ENCODE results near the gene ADARB2.
A peak's percentile ranks its signal among the peaks of the same experiment; 100 is the strongest.

The ADARB2 gene

GRCh38 chr10:1502451-1502850 lies 234.9 kb downstream of the ADARB2 start:
- Mint-ChIP-seq H3K27me3 (peaks cover 4% of the 10 kb centered on the region), H3K36me3 (no peaks in the 10 kb centered on the region), H3K27ac (no peak overlapping the region), H3K4me3 (no peak overlapping the region), H3K4me1 (peaks cover 9% of the 10 kb centered on the region), H3K9me3 (no peaks in the 10 kb centered on the region)
- ATAC-seq (ENCODE audit: low read depth) (no peak), DNase-seq (ENCODE audit: low spot score in 2 of 2) (no peak)

DNA sequence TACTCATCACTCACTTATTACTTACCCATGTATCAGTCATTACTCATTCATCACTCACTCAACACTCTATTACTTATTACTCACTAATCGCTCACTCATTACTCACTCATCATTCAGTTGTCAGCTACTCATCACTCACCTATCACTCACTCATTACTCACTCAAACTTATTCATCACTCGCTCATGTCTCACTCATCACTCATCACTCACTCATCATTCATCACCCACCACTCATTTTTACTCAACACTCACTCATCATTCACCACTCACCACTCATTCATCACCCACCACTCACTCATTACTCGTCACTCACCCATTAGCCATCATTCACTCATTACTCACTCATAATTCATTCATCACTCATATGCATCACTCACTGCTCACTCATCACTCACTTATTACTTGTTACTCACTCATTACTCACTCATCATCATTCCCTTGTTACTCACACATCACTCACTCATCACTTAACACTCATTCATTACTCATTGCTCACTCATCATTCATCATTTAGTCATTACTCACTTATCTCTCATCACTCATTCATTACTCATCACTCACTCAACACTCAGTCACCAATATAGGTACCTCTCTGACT lies 237.9 kb downstream of the ADARB2 start:
- H3K27ac Mint-ChIP-seq, result no peak overlapping the region

DNA sequence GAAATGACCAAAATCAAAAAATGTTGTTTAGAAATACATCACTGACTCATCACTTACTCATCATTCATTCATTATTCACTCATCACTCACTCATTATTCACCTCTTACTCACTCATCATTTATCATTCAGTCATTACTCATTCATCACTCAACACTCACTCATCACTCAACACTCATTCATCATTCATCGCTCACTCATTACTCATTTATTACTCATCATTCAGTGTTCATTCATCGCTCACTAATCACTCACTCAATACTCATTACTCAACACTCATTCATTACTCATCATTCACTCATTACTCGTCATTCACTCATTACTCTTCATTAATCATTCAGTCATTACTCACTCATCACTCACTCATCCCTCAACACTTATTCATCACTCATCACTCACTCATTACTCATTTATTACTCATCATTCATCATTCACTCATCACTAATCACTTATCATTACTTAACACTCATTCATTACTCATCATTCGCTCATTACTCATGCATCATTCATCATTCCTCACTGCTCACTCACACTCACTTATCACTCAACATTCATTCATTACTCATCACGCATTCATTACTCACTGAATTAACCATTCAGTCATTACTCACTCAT lies 238.5 kb downstream of the ADARB2 start:
- DNase-seq (ENCODE audit: low spot score in 2 of 2) (no peak), ATAC-seq (ENCODE audit: low read depth) (no peak)
- Mint-ChIP-seq H3K4me3 (no peak overlapping the region), H3K4me1 (no peaks in the 10 kb centered on the region), H3K27ac (no peak overlapping the region), H3K36me3 (no peaks in the 10 kb centered on the region), H3K9me3 (no peaks in the 10 kb centered on the region), H3K27me3 (no peaks in the 10 kb centered on the region)

More for the DNA sequence above, 237.9 kb downstream of the ADARB2 start:
- H3K4me1 Mint-ChIP-seq, result no peaks in the 10 kb centered on the region
- H3K27me3 Mint-ChIP-seq, result no peaks in the 10 kb centered on the region
- no peak for DNase-seq (ENCODE audit: low spot score in 2 of 2)
- H3K4me3 Mint-ChIP-seq, result no peak overlapping the region
- no peaks in the 10 kb centered on the region for H3K36me3 Mint-ChIP-seq
- no peak for ATAC-seq (ENCODE audit: low read depth)
- H3K9me3 Mint-ChIP-seq, result no peaks in the 10 kb centered on the region

DNA sequence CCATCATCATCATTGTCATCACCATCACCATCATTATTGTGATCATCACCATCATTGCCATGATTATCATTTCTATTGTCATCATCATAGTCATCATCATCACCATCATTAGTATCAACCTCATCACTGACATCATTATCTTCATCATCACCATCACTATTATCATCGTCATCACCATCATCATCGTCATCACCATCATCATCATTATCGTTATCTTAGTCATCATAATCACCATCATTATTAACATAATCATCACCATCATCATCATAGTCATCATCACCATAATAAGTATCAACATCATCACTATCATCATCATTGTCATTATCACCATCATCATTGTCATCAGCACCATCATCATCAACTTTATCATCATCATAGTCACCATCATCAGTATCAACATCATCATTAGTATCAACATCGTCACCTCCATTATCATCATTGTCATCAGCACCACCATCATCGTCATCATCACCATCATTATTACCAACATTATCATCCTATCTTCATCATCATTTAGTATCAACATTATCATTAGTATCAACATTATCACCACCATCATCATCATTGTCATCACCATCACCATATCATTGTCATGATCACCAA lies 241.3 kb downstream of the ADARB2 start:
- DNase-seq (ENCODE audit: low spot score in 2 of 2) (no peak), ATAC-seq (ENCODE audit: low read depth) (no peak)
- no peak overlapping the region for H3K4me3 Mint-ChIP-seq
- H3K36me3 Mint-ChIP-seq, result no peaks in the 10 kb centered on the region
- H3K9me3 Mint-ChIP-seq, result no peaks in the 10 kb centered on the region
- no peaks in the 10 kb centered on the region for H3K27me3 Mint-ChIP-seq
- H3K27ac Mint-ChIP-seq, result no peak overlapping the region
- peaks cover 6% of the 10 kb centered on the region for H3K4me1 Mint-ChIP-seq

DNA sequence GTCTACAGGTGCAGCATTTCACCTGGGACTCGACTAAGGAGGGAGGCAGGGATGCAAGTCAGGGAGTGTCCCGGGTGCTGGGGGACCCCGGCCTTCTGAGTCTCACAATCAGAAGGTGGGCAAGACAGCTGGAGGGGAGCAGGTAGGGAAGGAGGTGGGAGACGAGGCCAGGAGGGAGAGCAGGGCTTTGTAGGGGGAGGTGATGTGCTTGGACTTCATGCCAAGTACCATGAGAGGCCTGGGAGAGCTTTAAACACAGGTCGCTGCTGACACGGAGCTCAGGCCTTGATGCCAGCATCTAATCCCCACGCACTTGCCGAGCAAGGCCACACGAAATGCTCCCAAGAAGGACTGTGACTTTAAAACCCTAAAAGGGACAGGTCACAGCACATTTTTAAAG lies 244.7 kb downstream of the ADARB2 start:
- H3K9me3 Mint-ChIP-seq, result no peaks in the 10 kb centered on the region
- no peaks in the 10 kb centered on the region for H3K27me3 Mint-ChIP-seq
- H3K4me3 Mint-ChIP-seq, result no peak overlapping the region
- H3K27ac Mint-ChIP-seq, result no peak overlapping the region
- no peak for ATAC-seq (ENCODE audit: low read depth)
- peaks cover 27% of the 10 kb centered on the region for H3K4me1 Mint-ChIP-seq
- no peaks in the 10 kb centered on the region for H3K36me3 Mint-ChIP-seq
- no peak for DNase-seq (ENCODE audit: low spot score in 2 of 2)

GRCh38 chr10:1491901-1492300 lies 245.4 kb downstream of the ADARB2 start:
- H3K4me1 Mint-ChIP-seq, result peaks cover 32% of the 10 kb centered on the region
- peak overlapping the region; percentile 6 for H3K27ac Mint-ChIP-seq
- ATAC-seq (ENCODE audit: low read depth) (peak; percentile 28), DNase-seq (ENCODE audit: low spot score in 2 of 2) (no peak)
- no peaks in the 10 kb centered on the region for H3K27me3 Mint-ChIP-seq
- H3K4me3 Mint-ChIP-seq, result no peak overlapping the region
- H3K9me3 Mint-ChIP-seq, result no peaks in the 10 kb centered on the region
- H3K36me3 Mint-ChIP-seq, result no peaks in the 10 kb centered on the region

GRCh38 chr10:1489801-1490200 lies 247.5 kb downstream of the ADARB2 start:
- Mint-ChIP-seq H3K27me3 (no peaks in the 10 kb centered on the region), H3K4me3 (no peak overlapping the region), H3K4me1 (peaks cover 42% of the 10 kb centered on the region), H3K9me3 (no peaks in the 10 kb centered on the region), H3K36me3 (no peaks in the 10 kb centered on the region), H3K27ac (peak overlapping the region; percentile 91)
- ATAC-seq (ENCODE audit: low read depth) (no peak), DNase-seq (ENCODE audit: low spot score in 2 of 2) (no peak)

GRCh38 chr10:1488970-1489548 lies 248.3 kb downstream of the ADARB2 start:
- Mint-ChIP-seq H3K4me1 (peaks cover 47% of the 10 kb centered on the region), H3K27ac (peak overlapping the region; percentile 91), H3K9me3 (no peaks in the 10 kb centered on the region)

DNA sequence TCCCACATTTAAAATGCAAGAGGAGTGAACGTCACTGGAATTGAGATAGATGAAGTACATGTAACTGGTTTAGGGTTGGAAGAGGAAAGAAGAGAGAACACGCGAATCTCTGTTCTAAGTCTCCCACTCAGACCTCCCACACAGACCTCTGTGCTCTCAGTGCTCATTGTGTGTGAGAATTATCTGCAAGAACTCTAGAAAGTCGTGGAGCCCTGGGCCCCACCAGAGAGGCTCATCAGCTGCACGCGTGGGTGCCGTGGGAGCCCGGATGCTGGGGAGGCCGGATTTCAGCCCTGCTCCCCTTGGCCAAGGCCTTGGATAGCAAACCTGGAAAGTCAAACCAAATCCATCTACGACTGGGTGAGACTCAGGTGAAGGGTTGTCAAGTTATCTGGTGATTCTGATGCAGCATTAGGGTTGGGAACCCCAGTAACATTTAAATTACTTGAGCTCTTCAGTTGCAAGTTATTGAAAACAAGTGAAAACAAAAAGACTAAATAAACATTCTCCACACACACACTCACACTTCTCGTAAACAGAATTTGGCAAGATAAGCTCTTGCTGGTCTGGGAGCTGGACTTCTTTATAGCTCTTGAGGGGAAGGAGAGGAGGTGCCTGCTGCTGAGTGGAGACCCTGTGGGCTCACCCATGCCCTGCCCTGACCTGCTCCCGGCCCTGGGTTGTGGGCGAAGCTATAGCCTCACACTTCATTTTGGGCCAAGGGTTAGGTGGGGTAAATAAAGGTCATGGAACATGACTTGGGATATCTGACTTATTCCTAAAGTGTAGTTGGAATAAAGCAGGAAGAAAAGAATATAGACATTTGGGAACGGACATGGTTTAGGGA lies 250.3 kb downstream of the ADARB2 start:
- Mint-ChIP-seq H3K27ac (no peak overlapping the region), H3K9me3 (no peaks in the 10 kb centered on the region), H3K4me3 (no peak overlapping the region), H3K27me3 (no peaks in the 10 kb centered on the region), H3K4me1 (peaks cover 51% of the 10 kb centered on the region), H3K36me3 (no peaks in the 10 kb centered on the region)
- ATAC-seq (ENCODE audit: low read depth), result no peak
- no peak for DNase-seq (ENCODE audit: low spot score in 2 of 2)

More at GRCh38 chr10:1488970-1489548, 248.3 kb downstream of the ADARB2 start:
- peak; percentile 62 to 78 for DNase-seq (ENCODE audit: low spot score in 2 of 2)
- Mint-ChIP-seq H3K27me3 (no peaks in the 10 kb centered on the region), H3K4me3 (peak overlapping the region; percentile 67), H3K36me3 (no peaks in the 10 kb centered on the region)
- peak; percentile 95 for ATAC-seq (ENCODE audit: low read depth)

GRCh38 chr10:1485357-1485756 lies 252.0 kb downstream of the ADARB2 start:
- Mint-ChIP-seq H3K27me3 (no peaks in the 10 kb centered on the region), H3K9me3 (peaks cover 1% of the 10 kb centered on the region), H3K27ac (no peak overlapping the region), H3K4me1 (peaks cover 50% of the 10 kb centered on the region), H3K36me3 (no peaks in the 10 kb centered on the region), H3K4me3 (no peak overlapping the region)
- no peak for DNase-seq (ENCODE audit: low spot score in 2 of 2)
- ATAC-seq (ENCODE audit: low read depth), result no peak

GRCh38 chr10:1483826-1484225 lies 253.5 kb downstream of the ADARB2 start:
- ATAC-seq (ENCODE audit: low read depth) (no peak), DNase-seq (ENCODE audit: low spot score in 2 of 2) (no peak)
- H3K27me3 Mint-ChIP-seq, result no peaks in the 10 kb centered on the region
- no peaks in the 10 kb centered on the region for H3K36me3 Mint-ChIP-seq
- H3K4me1 Mint-ChIP-seq, result peaks cover 37% of the 10 kb centered on the region
- no peak overlapping the region for H3K27ac Mint-ChIP-seq
- H3K9me3 Mint-ChIP-seq, result peaks cover 1% of the 10 kb centered on the region
- no peak overlapping the region for H3K4me3 Mint-ChIP-seq

- Mint-ChIP-seq H3K36me3 (peaks cover 2% of the 10 kb centered on the region), H3K27me3 (no peaks in the 10 kb centered on the region), H3K27ac (no peak overlapping the region), H3K4me1 (peaks cover 31% of the 10 kb centered on the region), H3K4me3 (no peak overlapping the region), H3K9me3 (peaks cover 3% of the 10 kb centered on the region)
- DNase-seq (ENCODE audit: low spot score in 2 of 2), result no peak
- ATAC-seq (ENCODE audit: low read depth), result no peak
Measured at GRCh38 chr10:1483246-1483645, 254.1 kb downstream of the ADARB2 start.

DNA sequence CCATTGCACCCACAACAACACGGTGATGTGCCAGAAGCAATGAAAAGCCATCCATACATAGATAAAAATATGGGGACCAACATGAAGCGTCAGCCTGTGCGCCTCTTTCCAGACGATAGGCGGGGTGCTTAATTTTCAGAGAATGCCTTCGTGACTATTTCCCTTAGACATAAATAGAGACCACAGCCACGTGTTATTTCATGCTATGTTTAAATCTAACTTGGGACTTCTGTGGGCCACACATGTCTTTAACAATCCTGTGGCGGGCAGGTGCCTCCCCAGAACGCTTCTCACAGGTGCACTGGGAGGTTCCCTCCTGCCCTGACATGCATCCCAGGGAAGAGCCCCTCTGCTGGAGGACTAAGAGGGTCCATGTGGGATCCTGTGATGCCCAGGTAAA lies 259.7 kb downstream of the ADARB2 start:
- Mint-ChIP-seq H3K36me3 (peaks cover 3% of the 10 kb centered on the region), H3K9me3 (peaks cover 3% of the 10 kb centered on the region), H3K4me3 (no peak overlapping the region), H3K4me1 (peaks cover 22% of the 10 kb centered on the region), H3K27me3 (no peaks in the 10 kb centered on the region), H3K27ac (no peak overlapping the region)
- no peak for DNase-seq (ENCODE audit: low spot score in 2 of 2)
- no peak for ATAC-seq (ENCODE audit: low read depth)

DNA sequence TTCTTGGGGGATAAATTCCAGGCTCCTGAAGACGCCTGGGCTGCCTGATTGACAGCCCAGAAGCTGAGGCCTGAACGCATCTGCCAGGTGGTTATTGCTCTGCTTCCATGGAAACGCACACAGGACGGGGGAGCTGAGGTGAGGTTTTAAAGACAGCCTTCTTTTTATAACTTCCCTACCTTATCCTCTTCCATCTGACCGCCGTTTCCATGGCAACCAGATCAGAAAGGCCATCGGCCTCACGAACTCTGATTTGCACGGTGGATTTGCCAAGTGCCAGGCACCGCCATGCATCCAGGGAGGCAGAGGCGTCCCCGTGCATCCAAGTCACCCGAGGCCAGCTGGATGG lies 260.9 kb downstream of the ADARB2 start:
- H3K36me3 Mint-ChIP-seq, result peaks cover 3% of the 10 kb centered on the region
- H3K4me1 Mint-ChIP-seq, result peaks cover 20% of the 10 kb centered on the region
- ATAC-seq (ENCODE audit: low read depth) (no peak), DNase-seq (ENCODE audit: low spot score in 2 of 2) (no peak)
- peaks cover 3% of the 10 kb centered on the region for H3K9me3 Mint-ChIP-seq
- H3K27ac Mint-ChIP-seq, result no peak overlapping the region
- no peak overlapping the region for H3K4me3 Mint-ChIP-seq
- no peaks in the 10 kb centered on the region for H3K27me3 Mint-ChIP-seq
